Esophagus squamous epithelium (tissue), 4 donors: Measurements from ENCODE around the gene SH3PXD2B.

ENCODE experiments used
- POLR2A ChIP-seq, 4 donors: fragments of 450-650 bp; IDR thresholded peaks; one replicate each; pipeline ENCODE4 v1.6.1; 2017; ENCODE audit warnings: antibody characterized with exemption in 4 of 4, mild to moderate bottlenecking in 4 of 4, moderate library complexity in 3 of 4
- TF ChIP-seq, protein P1 (sequence below), 6 experiments: fragments of 450-650 bp in 4 of 6; fragments of 200-600 bp in 2 of 6; sonication (generic) in 2 of 6; IDR thresholded peaks; one replicate each; pipeline ENCODE4 v1.5.1; 2016 to 2019; ENCODE audit warnings: antibody characterized with exemption in 6 of 6, mild to moderate bottlenecking in 4 of 6, moderate library complexity in 4 of 6

- TF ChIP-seq POLR2A (IDR thresholded peaks at IDR 0.05) = no peak
- TF ChIP-seq, protein P1, sequence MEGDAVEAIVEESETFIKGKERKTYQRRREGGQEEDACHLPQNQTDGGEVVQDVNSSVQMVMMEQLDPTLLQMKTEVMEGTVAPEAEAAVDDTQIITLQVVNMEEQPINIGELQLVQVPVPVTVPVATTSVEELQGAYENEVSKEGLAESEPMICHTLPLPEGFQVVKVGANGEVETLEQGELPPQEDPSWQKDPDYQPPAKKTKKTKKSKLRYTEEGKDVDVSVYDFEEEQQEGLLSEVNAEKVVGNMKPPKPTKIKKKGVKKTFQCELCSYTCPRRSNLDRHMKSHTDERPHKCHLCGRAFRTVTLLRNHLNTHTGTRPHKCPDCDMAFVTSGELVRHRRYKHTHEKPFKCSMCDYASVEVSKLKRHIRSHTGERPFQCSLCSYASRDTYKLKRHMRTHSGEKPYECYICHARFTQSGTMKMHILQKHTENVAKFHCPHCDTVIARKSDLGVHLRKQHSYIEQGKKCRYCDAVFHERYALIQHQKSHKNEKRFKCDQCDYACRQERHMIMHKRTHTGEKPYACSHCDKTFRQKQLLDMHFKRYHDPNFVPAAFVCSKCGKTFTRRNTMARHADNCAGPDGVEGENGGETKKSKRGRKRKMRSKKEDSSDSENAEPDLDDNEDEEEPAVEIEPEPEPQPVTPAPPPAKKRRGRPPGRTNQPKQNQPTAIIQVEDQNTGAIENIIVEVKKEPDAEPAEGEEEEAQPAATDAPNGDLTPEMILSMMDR (IDR thresholded peaks at IDR 0.05) = peak in 1 of 6 experiments; percentile 17
These were observed 64.7 kb downstream of the SH3PXD2B start for GRCh38 chr5:172389578-172390112.
